SJCRH30 (cell line): Measurements from ENCODE around the gene GTF2A1L. TPM values are rescaled to one million over a fixed set of nuclear protein-coding genes. Genes with fewer than 3 reads are reported as not detected.

ENCODE experiments used
- DNase-seq, 2 experiments: peaks; one replicate each; pipeline ENCODE4 v3.0.0-alpha.2; 2015 to 2020
- H3K27ac ChIP-seq: fragments of 250-450 bp; sonication (Bioruptor Pico); 2 replicates; pipeline ENCODE4 v1.5.1; 2020; ENCODE audit warnings: mild to moderate bottlenecking, moderate library complexity
- H3K27me3 ChIP-seq: fragments of 250-450 bp; sonication (Bioruptor Pico); 2 replicates; pipeline ENCODE4 v1.5.1; 2020; ENCODE audit warnings: mild to moderate bottlenecking, moderate library complexity
- H3K36me3 ChIP-seq: fragments of 250-450 bp; sonication (Bioruptor Pico); 2 replicates; pipeline ENCODE4 v1.5.1; 2020; ENCODE audit warnings: mild to moderate bottlenecking, moderate library complexity
- H3K4me1 ChIP-seq: fragments of 250-450 bp; sonication (Bioruptor Pico); 2 replicates; pipeline ENCODE4 v1.5.1; 2020; ENCODE audit warnings: mild to moderate bottlenecking, moderate library complexity
- H3K4me3 ChIP-seq: fragments of 250-450 bp; sonication (Bioruptor Pico); 2 replicates; pipeline ENCODE4 v1.5.1; 2020; ENCODE audit warnings: mild to moderate bottlenecking, moderate library complexity
- H3K9me3 ChIP-seq: fragments of 250-450 bp; sonication (Bioruptor Pico); replicated peaks from 2 replicates; pipeline ENCODE4 v1.5.1; 2020; ENCODE audit warnings: mild to moderate bottlenecking, moderate library complexity
- total RNA-seq: library from RNA; depleted of rRNA; stranded (reverse); fragments of >200 nt; shearing (Covaris generic); gene quantifications from 2 replicates; pipeline ENCODE4 v1.2.3, GENCODE V29; 2014

Gene GTF2A1L
- total RNA-seq, 1 experiment from 2014 or later: 0.40 TPM

DNA sequence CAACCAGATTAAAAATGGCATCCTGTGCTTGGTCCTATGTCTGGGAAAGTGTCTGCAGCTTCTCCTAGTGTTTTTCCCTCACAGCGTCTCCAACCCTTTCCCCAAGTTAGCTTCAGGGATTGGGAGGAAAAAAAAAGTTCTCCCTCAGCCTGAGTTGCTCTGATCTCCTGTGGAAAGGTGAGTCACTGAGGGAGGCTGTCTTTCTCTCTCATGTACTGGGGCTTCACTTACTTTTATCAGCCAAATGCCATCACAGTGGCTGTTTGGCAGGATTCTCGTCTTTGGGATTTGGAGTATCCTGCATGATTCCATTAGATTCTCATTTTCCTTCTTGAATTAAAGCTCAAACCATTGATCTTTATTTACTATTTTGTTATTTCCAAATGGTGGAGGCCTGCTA, 18.1 kb downstream of the GTF2A1L start:
- no peak overlapping the region for H3K4me3 ChIP-seq
- H3K4me1 ChIP-seq: no peaks in the 10 kb centered on the region
- DNase-seq: no peak
- no peaks in the 10 kb centered on the region for H3K9me3 ChIP-seq
- no peaks in the 10 kb centered on the region for H3K36me3 ChIP-seq
- H3K27ac ChIP-seq: no peak overlapping the region
- H3K27me3 ChIP-seq: no peaks in the 10 kb centered on the region

DNA sequence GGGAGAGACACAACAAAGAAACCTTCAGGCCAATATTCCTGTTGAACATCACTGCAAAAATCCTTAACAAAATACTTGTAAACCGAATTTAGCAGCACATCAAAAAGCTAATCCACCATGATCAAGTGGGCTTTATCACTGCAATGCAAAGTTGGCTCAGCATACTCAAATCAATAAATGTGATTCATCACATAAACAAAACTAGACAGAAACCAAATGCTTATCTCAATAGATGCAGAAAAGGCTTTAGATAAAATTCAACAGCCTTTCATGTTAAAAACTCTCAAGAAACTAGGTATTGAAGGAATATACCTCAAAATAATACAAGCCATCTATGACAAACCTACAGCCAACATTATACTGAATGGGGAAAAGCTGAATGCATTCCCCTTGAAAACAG, 20.6 kb downstream of the GTF2A1L start:
- H3K27me3 ChIP-seq: no peaks in the 10 kb centered on the region
- no peaks in the 10 kb centered on the region for H3K36me3 ChIP-seq
- H3K27ac ChIP-seq: no peak overlapping the region
- DNase-seq: no peak
- no peaks in the 10 kb centered on the region for H3K4me1 ChIP-seq
- no peaks in the 10 kb centered on the region for H3K9me3 ChIP-seq
- H3K4me3 ChIP-seq: no peak overlapping the region

DNA sequence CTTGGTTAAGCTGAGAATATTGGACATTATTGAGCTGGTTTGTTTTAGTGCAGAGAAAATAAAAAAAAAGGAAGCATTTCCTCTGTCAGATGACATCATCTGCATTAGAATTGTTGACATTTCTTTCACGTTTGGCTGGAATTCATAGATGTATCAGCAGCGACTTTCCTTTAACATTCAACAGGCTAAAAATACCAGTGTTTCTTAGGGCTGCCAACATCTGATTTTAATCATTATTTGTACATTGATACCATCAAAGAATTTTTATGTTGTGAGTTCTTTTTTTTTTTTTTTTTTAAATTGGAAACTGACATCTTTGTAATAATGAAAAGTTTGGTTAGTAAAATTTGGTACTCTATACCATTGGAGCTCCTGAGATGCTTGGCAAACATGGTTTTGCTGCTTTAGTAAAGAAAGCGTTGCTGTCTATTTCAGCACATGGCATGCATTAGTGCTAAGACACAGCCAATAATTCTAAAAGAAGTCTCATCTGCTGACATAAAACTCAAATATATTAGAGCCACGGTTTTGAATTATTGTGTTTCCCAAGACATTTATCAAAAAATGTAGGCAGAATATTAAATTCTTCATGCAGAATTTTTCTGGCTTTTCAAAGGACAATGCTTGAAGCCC, 33.6 kb downstream of the GTF2A1L start:
- Histone ChIP-seq H3K27ac (no peak overlapping the region), H3K4me1 (no peaks in the 10 kb centered on the region), H3K9me3 (no peaks in the 10 kb centered on the region), H3K36me3 (no peaks in the 10 kb centered on the region), H3K4me3 (no peak overlapping the region), H3K27me3 (peaks cover 6% of the 10 kb centered on the region; the same call in 1 of the 2 replicates)
- DNase-seq: no peak

DNA sequence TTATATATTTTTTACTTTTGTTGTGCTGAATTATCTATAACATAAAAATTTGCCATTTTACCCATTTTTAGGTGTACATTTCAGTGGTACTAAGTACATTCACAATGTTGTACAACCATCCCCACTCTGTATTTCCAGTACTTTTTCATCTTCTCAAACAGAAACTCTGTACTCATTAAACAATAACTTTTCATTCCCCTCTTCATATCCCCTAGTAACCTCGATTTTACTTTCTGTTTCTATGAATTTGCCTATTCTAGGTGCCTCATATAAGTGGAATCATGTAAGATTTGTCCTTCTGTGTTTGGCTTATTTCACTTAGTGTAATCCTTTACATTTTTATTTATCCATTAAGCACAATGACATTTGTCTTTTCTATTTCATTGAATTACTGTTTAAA, 51.3 kb downstream of the GTF2A1L start:
- no peaks in the 10 kb centered on the region for H3K9me3 ChIP-seq

DNA sequence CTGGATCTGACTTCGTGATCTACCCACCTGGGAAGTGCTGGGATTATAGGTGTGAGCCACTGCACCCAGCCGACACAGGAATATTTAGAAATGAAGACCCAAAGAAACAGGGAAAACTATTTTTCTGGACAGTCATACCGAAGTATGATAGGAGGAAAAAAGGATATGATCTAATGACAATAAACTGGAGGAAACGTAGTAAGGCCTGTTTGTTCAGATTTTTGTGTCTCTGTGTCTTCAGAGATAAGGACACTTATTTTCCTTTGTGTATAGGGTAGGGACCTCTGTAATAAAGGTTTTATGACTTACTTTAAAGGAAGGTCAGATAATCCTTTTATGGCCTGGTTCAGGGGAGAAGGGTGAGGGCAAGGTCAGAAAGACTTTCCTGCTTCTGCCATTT, 55.9 kb downstream of the GTF2A1L start:
- no peaks in the 10 kb centered on the region for H3K36me3 ChIP-seq
- DNase-seq: no peak
- no peaks in the 10 kb centered on the region for H3K4me1 ChIP-seq
- H3K4me3 ChIP-seq: no peak overlapping the region
- H3K9me3 ChIP-seq: no peaks in the 10 kb centered on the region
- no peaks in the 10 kb centered on the region for H3K27me3 ChIP-seq
- H3K27ac ChIP-seq: no peak overlapping the region

More for the DNA sequence above, 51.3 kb downstream of the GTF2A1L start:
- H3K27me3 ChIP-seq: no peaks in the 10 kb centered on the region; the same call in 1 of the 2 replicates
- no peak for DNase-seq
- no peak overlapping the region for H3K27ac ChIP-seq
- H3K4me1 ChIP-seq: no peaks in the 10 kb centered on the region
- no peak overlapping the region for H3K4me3 ChIP-seq
- no peaks in the 10 kb centered on the region for H3K36me3 ChIP-seq

DNA sequence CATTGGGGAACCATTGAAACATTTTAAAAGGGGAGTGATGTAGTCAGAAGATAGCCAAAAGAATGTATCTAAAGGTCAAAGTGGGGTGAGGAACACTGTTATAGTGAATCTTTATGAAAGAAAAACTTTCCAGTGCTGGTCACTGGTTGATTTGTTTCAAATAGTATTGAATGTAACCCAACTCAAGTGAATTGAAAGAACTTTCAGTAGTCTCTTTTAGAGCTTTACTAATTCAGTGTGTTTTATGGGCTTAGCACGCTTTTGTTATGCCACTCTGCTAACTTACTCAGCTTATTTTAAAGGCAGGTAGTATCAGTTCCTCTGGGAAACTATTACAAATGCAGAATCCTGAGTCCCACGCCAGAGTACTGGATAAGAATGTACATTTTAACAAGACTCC, 57.3 kb downstream of the GTF2A1L start:
- no peak for DNase-seq
- Histone ChIP-seq H3K27me3 (no peaks in the 10 kb centered on the region), H3K36me3 (no peaks in the 10 kb centered on the region), H3K27ac (no peak overlapping the region), H3K9me3 (no peaks in the 10 kb centered on the region), H3K4me3 (no peak overlapping the region), H3K4me1 (no peaks in the 10 kb centered on the region)

DNA sequence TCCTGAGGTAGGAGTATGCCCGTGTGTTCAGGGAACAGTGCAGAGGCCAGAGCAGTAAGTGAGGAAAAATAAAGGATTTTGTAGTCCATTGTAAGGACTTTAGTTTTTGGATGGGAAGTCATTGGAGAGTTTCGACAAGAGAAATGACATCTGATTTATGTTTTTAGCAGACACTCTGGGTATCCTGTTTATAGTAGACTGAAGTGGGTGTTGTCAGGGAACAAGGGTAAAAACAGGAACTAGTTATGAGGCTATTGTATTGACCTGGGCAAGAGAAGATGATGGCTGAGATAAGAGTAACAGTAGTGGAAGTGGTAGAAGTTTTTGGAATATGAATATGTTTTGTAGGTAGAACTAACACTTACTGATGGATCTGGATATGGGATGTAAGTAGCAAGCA, 59.8 kb downstream of the GTF2A1L start:
- Histone ChIP-seq H3K27ac (no peak overlapping the region), H3K4me1 (no peaks in the 10 kb centered on the region), H3K27me3 (no peaks in the 10 kb centered on the region), H3K4me3 (no peak overlapping the region), H3K36me3 (no peaks in the 10 kb centered on the region), H3K9me3 (no peaks in the 10 kb centered on the region)
- DNase-seq: no peak

DNA sequence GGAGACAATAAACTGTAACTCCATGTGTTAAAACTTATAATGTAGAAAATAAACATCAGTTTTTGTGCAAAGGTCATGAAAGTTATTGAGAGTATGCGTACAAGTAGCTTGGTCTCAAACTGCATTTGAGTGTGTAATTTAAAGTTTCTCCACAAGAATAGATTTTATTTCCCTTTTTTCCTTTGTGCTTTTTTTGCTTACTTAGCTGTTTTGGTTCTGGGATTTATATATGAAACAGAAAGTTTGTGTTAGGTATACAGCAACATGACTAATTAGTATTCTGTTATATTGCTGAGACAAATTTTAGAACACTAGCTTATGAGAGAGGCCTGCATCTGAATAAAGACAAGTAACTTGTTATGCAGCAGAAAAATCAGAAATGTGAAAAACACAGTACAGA, 67.5 kb downstream of the GTF2A1L start:
- no peak for DNase-seq
- Histone ChIP-seq H3K9me3 (no peaks in the 10 kb centered on the region), H3K4me1 (no peaks in the 10 kb centered on the region), H3K4me3 (no peak overlapping the region), H3K27me3 (no peaks in the 10 kb centered on the region), H3K27ac (no peak overlapping the region), H3K36me3 (no peaks in the 10 kb centered on the region)

DNA sequence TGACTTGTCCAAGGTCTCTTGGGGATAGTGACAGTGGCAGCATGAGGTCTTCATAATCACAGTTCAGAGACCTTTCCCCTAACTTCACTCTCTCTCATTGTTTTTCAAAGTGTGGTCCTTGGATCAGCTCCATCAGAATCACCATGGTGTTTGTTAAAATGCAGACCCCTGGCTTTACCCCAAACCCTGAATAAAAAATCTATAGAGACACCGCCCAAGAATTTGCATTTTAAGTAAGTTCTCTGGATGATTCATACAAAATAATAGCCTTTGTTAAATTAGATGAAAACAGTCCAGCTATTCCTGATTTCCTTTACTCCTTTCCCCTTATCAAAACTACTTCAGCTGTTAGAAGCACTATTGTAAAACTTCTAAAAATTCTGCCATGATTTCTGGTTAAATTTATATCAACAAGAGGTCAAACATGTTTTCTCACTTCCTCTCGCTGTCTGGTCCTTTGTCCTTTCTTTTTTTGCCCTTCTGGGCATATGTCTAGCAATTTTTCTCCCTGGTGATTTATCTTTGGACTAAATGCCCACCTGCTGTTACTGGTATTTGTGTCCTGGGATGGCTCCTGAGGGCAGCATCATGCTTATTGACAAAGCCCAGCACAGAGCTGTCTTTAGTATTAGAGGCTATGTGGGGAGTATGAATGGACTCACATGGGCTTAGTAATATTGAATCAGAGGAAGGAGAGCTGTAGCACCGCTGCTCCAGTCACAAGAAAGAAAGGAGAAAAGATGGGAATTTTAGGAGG, 74.5 kb downstream of the GTF2A1L start:
- no peaks in the 10 kb centered on the region for H3K36me3 ChIP-seq
- H3K27me3 ChIP-seq: no peaks in the 10 kb centered on the region
- H3K27ac ChIP-seq: no peak overlapping the region
- DNase-seq: no peak
- H3K9me3 ChIP-seq: no peaks in the 10 kb centered on the region
- H3K4me3 ChIP-seq: no peak overlapping the region
- H3K4me1 ChIP-seq: no peaks in the 10 kb centered on the region; the same call in 1 of the 2 replicates

DNA sequence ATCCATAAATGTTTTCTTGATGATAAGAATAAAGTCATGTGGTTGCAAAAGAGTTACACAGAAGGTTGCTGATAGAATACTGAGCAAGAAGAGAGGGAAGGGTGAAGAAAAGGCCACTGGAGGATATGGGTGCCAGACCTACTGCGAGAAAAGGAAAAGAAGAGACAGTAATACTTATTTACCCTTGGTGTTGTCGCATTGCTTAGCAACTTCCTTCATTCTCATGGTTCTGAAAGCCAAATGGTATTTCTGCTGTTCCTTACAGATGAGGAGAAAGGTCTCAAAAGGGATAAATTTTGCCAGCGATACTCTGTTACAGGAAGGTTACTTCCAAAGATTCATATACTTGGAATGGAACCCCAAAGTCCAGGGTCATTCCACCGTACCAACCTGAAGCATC, 75.4 kb downstream of the GTF2A1L start:
- no peak for DNase-seq
- Histone ChIP-seq H3K36me3 (no peaks in the 10 kb centered on the region), H3K27ac (no peak overlapping the region), H3K4me1 (no peaks in the 10 kb centered on the region; the same call in 1 of the 2 replicates), H3K4me3 (no peak overlapping the region), H3K27me3 (0 out of 2 replicates have a peak, but pooled peaks cover 3% of the 10 kb centered on the region), H3K9me3 (no peaks in the 10 kb centered on the region)

DNA sequence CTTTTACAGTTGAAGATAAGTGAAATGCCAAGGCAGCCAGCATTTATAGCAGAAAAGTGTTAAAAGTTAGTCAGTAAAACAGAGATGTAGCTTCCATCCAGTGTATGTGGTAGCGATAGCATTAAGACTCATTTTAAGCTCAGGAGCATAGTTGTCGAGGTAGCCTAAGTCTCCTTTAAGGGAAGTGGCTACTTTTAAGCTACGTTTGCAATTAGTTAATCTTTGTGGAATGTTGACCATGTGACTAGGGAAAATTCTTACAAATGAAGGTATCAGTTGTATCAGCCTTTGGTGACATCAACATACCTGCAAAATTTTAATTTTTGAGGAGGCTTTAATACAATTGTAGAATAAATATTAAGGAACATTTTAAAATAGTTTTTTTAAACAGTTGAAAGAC, 76.0 kb downstream of the GTF2A1L start:
- Histone ChIP-seq H3K9me3 (no peaks in the 10 kb centered on the region), H3K27me3 (0 out of 2 replicates have a peak, but pooled peaks cover 3% of the 10 kb centered on the region), H3K4me3 (no peak overlapping the region), H3K36me3 (no peaks in the 10 kb centered on the region), H3K4me1 (no peaks in the 10 kb centered on the region; the same call in 1 of the 2 replicates), H3K27ac (no peak overlapping the region)
- DNase-seq: no peak

DNA sequence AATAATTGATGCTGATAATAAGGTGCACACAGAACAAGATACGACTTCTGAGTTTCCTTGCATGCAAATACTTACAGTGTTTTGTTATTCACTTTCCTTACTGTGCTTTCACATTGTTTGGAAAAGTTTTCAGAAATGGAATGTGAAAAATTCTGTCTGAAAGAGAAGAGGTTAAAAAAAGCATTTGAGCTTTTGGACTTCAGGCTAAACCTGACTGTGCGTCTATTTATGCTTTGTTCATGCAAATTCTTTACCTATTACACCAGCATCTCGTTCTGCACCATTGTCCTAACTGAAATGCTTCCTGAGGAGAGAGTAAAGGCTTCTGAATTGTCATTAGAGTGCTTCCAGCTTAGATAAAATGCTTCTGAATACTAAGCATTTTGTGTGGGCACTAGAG, 76.5 kb downstream of the GTF2A1L start:
- no peak overlapping the region for H3K4me3 ChIP-seq

DNA sequence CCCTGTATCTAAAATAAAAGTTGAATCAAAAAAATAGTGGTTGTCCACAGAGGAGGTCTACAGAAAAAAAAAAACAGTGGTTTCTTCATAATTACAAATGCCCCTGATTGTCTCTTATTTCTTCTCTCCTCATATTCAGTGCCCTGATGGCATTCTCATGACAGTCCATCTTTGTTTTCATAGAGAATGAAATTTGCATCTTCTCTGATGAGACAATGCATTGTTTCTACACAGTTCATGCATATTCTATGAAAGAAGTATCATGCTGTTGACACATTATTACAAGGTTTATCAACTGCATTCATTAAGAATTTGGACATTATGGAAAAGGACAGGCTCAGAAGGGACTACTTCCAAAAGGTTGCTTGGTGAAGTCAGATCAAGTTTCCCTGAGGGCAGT, 78.3 kb downstream of the GTF2A1L start:
- DNase-seq: no peak
- no peaks in the 10 kb centered on the region; the same call in 1 of the 2 replicates for H3K4me1 ChIP-seq
- H3K27me3 ChIP-seq: 0 out of 2 replicates have a peak, but pooled peaks cover 3% of the 10 kb centered on the region
- no peaks in the 10 kb centered on the region for H3K9me3 ChIP-seq
- no peak overlapping the region for H3K4me3 ChIP-seq
- H3K27ac ChIP-seq: no peak overlapping the region
- no peaks in the 10 kb centered on the region for H3K36me3 ChIP-seq

More for the DNA sequence above, 76.5 kb downstream of the GTF2A1L start:
- no peaks in the 10 kb centered on the region; the same call in 1 of the 2 replicates for H3K4me1 ChIP-seq
- H3K36me3 ChIP-seq: no peaks in the 10 kb centered on the region
- no peak for DNase-seq
- no peak overlapping the region for H3K27ac ChIP-seq
- 0 out of 2 replicates have a peak, but pooled peaks cover 3% of the 10 kb centered on the region for H3K27me3 ChIP-seq
- no peaks in the 10 kb centered on the region for H3K9me3 ChIP-seq

DNA sequence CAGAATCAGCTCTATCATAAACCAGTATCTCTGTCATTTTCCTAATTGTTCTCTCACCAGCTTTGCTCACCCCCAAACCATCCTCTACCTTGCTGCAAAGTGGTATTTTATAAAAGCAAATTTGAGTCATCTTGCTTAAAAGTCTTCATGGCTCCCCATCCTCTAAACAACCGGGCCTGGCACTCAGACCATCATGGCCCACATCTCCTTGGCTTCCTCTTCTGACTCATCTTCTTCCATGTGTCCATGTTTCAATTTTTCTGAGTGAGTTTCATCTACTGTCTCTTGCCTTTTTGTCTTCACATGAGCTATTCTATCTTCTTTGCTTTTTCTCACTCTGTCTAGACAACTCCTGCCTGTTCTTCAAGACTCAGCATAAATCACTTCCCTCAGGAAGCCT, 79.2 kb downstream of the GTF2A1L start:
- Histone ChIP-seq H3K36me3 (no peaks in the 10 kb centered on the region), H3K27me3 (0 out of 2 replicates have a peak, but pooled peaks cover 3% of the 10 kb centered on the region), H3K4me1 (no peaks in the 10 kb centered on the region; the same call in 1 of the 2 replicates), H3K27ac (no peak overlapping the region), H3K4me3 (no peak overlapping the region), H3K9me3 (no peaks in the 10 kb centered on the region)
- DNase-seq: no peak

DNA sequence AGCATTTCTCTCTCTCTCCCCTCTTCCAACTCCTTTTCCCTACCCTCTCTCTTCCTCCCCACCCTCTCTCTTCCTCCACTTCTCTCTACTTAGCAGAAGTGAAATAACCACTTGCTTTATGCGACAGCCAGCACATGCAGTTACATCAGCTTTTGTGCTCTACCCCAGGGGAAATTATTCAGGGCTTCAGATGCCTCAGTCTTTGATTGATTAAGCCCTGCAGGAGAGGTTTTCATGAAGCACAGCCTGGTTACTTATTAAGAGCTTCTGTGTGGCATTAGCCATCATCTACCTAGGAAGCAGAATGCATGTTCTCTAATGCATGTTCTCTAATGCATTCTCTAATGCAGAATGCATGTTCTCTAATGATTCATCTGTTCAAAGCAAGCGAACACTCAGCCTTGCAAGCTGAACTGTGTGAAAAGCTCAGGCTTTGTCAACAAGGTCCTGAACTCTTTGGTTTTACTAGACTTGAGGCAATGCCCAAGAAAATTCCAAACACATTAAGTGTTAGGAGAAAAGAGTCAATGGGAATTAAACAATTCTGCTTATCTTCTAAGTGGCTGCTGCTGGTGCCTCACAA, 81.8 kb downstream of the GTF2A1L start:
- Histone ChIP-seq H3K36me3 (no peaks in the 10 kb centered on the region), H3K27ac (no peak overlapping the region), H3K4me3 (no peak overlapping the region), H3K27me3 (0 out of 2 replicates have a peak, but pooled peaks cover 3% of the 10 kb centered on the region), H3K4me1 (no peaks in the 10 kb centered on the region), H3K9me3 (no peaks in the 10 kb centered on the region)
- no peak for DNase-seq
